Measurements from ENCODE around the gene DNAH7.

The DNAH7 gene

GRCh38 chr2:195861821-195862220, 206.8 kb downstream of the DNAH7 start:
- DNase-seq (no peak), ATAC-seq (no peak)

GRCh38 chr2:195859513-195859912, 209.1 kb downstream of the DNAH7 start:
- ATAC-seq (no peak), DNase-seq (no peak)

DNA sequence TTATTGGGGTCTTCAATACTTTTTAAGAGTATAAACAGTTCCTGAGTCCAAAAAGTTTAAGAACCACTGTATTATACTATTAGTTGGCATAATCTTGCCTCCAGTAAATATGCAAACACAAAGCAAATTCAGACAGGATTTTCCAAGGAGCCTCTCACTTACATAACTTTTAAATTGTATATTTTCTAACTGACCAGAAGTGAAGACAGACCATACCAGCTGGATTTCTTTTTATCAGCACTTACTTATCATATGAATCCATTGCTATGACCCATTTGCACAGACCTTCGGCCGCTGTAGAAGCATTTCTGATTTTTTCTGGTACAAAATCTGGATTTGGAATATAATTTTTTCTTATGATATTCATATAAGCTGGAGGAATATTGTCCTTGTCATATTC, 211.5 kb downstream of the DNAH7 start:
- ATAC-seq: no peak

DNA sequence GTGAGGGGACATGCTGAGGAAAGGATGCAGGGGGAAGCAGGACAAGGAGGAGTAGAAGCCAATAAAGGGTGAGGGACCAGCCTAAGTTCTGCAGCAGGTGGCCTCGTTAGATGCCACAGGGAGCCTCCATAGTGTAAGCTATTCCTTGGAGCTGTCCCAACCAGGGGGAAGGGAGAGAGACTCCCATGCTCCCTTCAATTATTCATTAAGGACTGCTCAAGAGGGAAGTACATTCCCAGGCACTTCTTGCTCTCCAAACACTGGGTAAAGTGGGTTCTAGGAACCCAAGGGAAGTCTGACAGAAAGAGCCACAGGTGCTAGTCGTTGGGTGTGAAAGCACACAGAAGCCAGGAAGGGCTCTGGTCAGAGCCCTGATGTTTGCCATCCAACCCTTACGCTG, 217.9 kb downstream of the DNAH7 start:
- ATAC-seq (no peak), DNase-seq (no peak)

More for the DNA sequence above, 211.5 kb downstream of the DNAH7 start:
- DNase-seq: no peak

GRCh38 chr2:195848119-195848899, 220.3 kb downstream of the DNAH7 start:
- no peak for DNase-seq
- peak; percentile 81 for ATAC-seq

GRCh38 chr2:195842932-195843331, 225.7 kb downstream of the DNAH7 start:
- ATAC-seq (no peak), DNase-seq (no peak)

DNA sequence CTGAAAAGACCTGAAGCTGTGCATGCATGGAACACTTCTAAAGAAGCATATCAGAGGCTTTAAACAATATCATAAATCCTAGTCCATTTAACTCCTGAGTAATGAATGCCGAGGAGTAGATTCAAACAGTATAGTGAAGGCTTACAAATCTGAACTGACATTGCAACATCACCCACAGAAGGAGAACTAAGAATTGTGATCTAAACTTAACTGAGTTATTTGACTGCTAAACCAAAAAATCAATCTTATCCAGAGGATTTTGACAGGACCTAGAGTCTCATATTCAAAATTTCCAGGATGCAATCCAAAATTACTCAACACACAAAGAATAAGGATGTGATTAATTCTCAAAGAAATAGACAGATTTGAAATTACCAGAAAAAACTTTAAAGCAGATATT, 230.6 kb downstream of the DNAH7 start:
- ATAC-seq (no peak), DNase-seq (no peak)

GRCh38 chr2:195836002-195836401, 232.6 kb downstream of the DNAH7 start:
- no peak for DNase-seq
- no peak for ATAC-seq

DNA sequence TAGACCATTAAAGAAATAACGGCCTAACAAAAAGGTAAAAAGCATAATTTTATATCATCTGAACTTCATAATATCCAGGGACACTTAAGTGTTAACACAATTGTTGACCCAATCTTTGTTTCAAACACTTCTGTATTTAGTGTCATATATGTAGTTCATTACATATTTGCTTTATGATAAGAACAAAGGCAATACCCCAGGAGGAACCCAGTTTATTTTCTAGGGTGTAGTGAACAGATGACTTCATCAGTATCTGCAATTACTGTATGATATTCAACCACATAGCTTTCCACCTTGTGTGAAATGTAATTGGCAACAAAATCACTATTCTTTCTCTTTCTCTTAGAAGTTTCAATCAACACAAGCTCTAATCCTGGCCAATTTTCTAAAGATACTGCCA, 233.8 kb downstream of the DNAH7 start:
- ATAC-seq: no peak
- no peak for DNase-seq

DNA sequence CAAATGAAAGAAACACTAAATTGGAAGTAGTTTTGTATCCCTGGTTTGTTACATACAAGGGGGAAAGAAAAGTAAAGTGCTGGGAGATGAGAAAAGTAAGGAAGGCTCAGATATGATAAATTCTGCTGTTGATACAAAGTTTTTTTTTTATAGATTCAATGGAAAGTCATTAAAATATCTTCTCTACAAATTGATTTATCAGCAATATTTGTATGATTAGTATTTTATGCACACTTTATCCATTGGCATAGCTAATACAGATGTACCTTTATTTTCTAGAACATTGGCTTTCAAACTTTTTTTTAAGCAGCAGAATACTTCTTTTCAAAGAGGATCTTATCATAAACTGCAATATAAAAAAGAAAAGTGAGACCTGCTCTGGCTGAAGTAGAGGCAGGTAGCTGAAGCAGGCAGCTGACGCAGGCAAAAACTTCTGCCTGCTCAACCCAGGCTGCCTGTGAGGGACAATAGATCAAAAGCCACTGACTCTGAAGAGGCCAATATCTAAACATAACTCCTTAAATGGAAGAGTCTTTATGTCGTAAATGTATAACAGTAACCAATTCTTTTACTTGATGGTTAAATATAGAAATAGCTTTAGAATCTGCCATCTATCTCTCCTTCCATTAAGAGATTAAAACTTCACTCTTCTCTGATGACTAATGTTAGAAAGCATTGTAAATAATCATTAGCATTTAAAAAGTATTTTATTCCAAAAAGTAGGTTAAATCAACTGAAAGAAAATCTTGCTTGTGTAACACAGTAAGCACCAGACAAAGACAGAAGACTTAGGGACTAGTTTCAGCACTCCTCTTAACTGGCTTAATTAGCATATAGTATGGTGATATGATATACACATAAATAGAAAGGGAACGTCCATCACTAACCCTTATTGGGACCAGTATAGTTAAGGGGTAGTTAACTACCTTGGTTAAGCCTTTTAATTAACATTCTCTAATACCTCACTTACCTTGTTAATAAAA, 237.4 kb downstream of the DNAH7 start:
- no peak for DNase-seq
- ATAC-seq: no peak

GRCh38 chr2:195824478-195824877, 244.2 kb downstream of the DNAH7 start:
- DNase-seq (no peak), ATAC-seq (no peak)

DNA sequence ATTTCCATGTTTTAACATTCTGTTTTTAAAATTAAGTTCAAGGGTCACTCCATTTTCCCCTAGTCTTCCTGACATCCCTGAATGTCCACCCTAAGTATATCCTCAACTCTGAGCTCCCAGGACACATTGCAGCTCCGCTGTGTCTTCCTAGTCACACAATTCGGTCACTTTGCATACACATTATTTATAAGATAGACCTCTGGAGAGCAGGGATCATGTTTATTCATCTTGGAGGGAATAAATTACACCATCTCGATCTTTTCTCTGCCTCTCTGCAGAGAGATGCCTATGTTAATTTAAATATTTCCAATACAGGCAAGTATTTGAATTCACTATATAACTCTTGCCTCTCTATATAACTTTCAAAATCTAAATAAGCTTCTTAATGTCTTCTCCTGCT, 245.4 kb downstream of the DNAH7 start:
- ATAC-seq: no peak

DNA sequence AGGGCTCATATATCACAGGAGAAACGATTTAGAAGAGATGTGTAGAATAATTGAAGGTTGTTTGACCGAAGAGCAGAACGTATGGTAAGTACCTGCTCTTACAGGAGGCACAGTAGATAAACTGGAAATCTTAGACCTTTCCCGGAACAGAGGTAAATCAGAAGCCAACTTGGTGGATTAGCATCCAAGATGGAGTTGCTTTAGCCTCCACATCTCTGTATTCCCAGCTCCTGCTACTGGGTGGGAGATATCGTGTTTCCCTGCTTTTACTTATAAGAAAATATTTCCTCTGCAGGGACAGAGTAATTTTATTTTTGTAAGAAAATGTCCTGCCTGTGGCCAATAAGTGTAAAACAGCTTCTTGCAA, 247.1 kb downstream of the DNAH7 start:
- DNase-seq (no peak), ATAC-seq (no peak)

More for the DNA sequence above, 245.4 kb downstream of the DNAH7 start:
- DNase-seq: no peak

- ATAC-seq (no peak), DNase-seq (no peak)
Measured at GRCh38 chr2:195820867-195821565, 247.6 kb downstream of the DNAH7 start.

GRCh38 chr2:195820373-195820772, 248.3 kb downstream of the DNAH7 start:
- no peak for DNase-seq

GRCh38 chr2:195819276-195819675, 249.4 kb downstream of the DNAH7 start:
- DNase-seq (no peak), ATAC-seq (no peak)

More at GRCh38 chr2:195820373-195820772, 248.3 kb downstream of the DNAH7 start:
- ATAC-seq: no peak

DNA sequence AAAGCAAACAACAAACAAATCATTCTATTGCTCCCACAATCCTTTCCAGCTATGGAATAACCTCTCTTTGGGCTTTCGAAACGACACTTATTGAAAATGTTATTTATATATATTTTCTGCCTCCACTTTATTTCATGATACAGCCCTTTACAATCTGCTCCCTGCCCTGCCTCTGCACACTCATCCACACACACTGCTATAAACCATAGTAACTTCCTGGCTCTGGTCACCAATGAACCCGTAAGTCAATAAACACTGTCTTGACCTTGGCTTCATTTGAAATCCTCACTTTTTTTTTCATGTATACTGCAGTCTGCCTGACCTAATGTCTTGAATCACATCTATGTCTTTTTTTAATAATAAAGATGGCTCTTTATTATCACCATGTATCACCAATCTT, 250.1 kb downstream of the DNAH7 start:
- ATAC-seq (no peak), DNase-seq (no peak)

DNA sequence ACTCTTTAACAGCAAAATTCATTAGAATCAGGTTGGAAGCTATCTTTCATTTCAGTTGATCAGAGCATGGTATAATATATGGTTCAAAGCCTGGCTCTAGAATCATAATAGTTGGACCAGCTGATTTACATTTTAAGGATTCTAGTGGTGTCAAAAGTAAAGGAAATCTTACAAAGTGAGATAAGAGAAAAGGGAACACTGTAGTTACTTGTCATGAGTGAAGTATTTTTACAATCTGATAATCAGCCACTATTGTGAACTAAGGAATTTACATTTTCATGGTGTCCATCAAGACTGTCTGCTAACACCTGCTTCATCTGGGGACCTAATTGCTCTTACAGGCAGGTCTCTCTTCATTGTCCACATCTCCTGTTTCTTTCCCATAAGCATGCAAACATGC, 250.5 kb downstream of the DNAH7 start:
- ATAC-seq (no peak), DNase-seq (no peak)

DNA sequence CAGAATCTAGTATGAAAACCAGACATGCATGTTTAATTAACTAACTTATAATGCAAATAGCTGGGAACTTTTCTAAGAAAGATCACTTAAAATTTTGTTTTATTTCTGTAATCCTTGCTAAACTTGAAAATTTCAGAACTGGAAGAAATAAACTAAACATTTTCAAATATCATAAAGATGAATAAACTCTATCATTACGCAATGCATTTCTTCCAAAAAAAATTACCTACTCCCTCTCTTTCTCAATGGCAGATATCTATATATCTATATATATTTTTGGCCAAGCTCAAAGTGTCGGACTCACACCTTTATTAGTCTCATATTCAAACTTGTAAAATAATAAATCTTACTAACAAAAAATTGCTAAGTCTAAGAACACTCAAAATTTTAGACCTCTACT, 253.6 kb downstream of the DNAH7 start:
- ATAC-seq (no peak), DNase-seq (no peak)

DNA sequence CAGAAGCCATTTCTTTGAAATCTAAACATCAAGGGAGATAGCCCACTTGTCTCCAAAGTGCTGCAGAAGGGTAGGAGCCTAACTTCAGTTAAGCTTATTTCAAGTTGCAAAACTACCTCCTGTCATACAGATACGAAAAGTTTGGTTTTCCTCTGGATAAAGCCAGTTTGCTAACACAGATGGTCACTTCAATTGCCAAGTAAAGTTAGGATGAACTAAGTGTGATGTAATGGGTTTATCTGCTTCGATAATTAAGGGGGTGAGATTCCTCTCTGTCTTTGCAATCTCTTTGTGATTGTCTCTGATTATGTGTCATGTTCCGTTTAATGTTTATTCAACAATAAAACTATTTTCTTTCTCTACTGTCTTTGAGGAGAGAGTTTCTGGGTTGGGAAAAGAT, 255.2 kb downstream of the DNAH7 start:
- ATAC-seq (no peak), DNase-seq (no peak)

DNA sequence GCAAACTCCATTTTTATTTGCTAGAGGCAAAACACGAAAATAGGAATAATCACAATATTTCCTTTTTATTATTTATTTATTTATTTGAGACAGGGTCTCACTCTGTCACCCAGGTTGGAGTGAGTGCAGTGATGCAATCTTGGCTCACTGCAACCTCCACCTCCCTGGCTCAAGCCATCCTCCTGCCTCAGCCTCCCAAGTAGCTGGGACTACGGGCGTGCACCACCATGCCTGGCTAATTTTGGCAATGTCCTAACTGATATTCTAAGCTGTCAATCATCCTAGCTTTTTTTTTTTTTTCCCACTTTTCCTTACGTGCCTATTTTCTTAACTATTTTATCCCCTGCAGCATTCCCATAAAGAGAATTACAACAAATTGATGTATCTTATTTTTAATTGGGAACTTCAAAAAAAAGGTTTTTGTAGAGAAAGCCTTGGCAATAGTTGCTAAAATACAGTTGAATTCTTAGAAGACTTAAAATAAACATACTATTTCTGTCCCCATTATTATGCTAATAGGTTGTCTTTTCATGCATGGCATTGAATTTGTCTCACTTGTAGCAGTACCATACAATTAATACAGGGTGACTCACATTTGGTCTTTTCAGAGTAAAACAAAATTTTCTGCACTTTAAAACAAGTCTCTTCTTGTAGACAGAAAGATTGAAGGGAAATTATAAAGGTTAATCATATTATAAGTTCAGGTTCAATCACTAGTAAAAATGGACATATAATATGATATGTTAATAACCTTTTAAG, 258.1 kb downstream of the DNAH7 start:
- no peak for ATAC-seq

GRCh38 chr2:195808189-195808588, 260.4 kb downstream of the DNAH7 start:
- ATAC-seq (no peak), DNase-seq (no peak)

More for the DNA sequence above, 258.1 kb downstream of the DNAH7 start:
- DNase-seq: no peak

Data from stimulated activated naive CD8-positive, alpha-beta T cell treated with anti-CD3 and anti-CD28 coated beads, Interleukin-15, Interleukin-2, amounts not matched to agents 100 U/mL and 50 U/mL, for 24 hours (primary cell).